IPS DF 4.7 (cell line): ENCODE data around the gene CFAP43.
"Not testable (repeated sequence)": the region's sequence is repeated elsewhere in the genome, so short reads cannot be mapped to it uniquely, and the experiment has no call there.

ENCODE experiments used
- DNase-seq: peaks from one replicate; pipeline ENCODE4 v3.0.0-alpha.2; 2013; ENCODE audit warnings: low spot score; ENCODE audit errors: extremely low read depth

Gene CFAP43

DNA sequence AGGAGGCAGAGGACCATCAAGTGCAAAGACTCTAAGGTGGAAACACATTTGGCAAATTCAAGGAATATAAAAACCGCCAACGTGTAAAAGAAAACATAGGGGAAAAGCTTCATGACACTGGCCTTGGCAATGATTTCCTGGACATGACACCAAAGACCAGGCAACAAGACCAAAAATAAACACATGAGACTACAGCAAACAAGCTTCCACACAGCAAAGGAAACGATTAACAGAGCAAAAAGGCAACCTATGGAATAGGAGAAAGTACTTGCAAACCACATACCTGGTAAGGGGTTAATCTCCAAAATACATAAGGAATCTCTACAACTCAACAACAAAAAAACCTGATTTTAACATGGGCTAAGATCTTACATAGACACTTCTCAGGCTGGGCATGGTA, 26.0 kb upstream of the CFAP43 start:
- DNase-seq, result no peak

DNA sequence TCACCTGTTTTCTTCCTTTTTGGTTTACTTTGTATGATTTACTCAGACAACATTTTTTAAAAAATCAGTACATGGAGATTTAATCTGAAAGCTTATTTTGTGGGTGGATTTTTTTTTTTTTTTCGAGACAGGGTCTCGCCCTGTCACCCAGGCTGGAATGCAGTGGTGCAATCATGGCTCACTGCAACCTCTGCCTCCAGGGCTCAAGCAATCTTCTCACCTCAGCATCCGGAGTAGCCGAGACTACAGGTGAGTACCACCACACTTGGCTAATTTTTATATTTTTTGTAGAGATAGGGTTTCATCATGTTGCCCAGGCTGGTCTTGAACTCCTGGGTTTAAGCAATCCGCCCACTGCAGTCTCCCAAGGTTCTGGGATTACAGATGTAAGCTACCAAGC, 25.1 kb upstream of the CFAP43 start:
- DNase-seq, result no peak

DNA sequence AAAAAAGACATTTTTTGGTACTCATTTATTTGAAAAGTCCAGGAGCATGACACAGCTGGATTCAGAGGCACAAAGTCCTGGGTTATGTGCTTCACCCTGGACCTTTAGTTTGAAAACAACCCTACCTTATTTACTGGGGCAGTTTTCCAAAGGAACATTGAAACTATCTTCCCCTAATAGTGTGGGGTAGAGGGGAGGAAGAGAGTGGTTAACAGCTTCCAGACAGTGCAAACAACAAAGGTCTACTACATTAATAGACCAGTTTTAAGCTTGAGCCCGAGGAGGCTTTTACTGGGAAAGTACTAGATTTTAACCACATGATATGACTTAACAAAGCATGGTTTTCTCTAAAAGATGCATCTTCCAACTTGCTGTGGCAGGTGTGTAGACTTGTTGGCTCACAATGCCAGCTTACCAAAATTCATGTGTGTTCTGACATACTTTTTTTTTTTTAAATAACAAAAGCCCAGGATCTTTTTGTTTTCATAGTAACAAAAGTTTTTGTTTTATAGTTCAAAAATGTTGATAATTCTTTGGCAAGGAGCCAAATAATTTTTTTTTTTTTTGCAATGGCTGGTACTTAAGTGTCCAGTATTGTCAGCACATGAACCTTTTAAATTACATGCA, 24.3 kb upstream of the CFAP43 start:
- DNase-seq, result no peak

DNA sequence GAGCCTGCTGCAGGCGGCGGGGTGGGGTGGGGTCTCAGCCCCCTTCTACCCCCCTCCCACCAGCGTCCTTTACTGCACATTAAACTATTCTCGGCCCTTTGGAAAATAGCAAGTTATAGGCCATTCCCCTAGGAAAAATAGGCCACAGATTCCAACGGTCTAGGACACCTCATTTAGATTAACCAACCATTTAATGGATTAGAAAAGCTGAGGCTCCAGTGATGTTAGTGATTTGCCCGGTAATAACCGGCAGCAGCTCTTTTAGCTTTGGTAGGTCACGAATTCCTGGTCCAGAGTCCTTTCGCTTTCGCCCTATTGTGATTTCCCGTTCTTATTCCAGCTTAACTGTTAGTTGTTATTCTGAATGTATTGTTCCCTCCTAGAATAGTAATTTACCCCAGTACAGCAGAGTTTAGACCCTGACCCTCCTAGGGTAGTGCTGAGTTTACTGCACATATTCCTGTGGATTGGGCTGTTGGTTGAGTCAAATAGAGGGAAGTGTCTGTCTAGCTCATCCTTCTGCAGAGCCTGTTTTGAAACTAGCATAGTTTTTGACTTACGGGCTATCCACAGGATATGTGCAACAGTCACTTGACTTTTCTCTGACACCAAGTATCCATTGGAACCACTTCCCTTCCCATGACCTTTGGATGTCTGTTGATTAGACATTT, 23.3 kb upstream of the CFAP43 start:
- no peak for DNase-seq

DNA sequence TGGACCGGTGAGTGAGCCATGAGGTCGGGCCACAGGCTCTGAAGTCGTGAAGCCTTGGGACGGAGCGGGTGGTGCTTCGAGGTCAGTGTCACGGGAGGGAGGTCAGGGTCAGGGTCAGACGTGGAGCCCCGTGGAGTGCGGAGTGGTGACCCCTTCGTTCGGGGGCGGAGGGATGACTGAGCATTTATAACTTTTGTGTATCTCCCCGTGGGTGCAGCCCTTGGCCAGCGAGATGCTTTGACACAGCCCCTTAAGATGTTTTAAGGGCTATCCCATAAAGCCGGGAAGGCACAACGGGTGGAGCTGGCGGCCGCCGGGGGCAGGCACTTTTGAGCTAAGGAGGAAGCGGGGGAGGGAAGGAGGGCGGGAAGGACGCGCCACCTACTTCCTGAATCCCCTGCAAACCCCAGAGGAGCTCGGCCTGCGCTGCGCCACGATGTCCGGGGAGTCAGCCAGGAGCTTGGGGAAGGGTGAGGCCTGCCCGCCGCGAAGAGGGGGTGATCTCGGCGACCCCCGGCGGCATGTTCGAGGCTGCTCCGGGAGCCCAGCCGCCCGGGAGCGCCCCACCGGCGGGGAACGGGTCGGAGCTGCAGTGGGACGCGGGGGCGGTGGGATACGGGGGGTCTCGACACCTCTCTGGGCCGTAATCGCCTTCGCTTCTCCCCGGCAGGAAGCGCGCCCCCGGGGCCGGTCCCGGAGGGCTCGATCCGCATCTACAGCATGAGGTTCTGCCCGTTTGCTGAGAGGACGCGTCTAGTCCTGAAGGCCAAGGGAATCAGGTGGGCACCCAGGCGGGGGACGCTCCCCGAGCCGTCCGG, 22.5 kb upstream of the CFAP43 start, which contains the start of gene GSTO1:
Gene GSTO1 (plus strand): TSS at position 400 of the 818 bp plus-strand sequence. CDS start 37 bp downstream, at position 437.
- no peak for DNase-seq

DNA sequence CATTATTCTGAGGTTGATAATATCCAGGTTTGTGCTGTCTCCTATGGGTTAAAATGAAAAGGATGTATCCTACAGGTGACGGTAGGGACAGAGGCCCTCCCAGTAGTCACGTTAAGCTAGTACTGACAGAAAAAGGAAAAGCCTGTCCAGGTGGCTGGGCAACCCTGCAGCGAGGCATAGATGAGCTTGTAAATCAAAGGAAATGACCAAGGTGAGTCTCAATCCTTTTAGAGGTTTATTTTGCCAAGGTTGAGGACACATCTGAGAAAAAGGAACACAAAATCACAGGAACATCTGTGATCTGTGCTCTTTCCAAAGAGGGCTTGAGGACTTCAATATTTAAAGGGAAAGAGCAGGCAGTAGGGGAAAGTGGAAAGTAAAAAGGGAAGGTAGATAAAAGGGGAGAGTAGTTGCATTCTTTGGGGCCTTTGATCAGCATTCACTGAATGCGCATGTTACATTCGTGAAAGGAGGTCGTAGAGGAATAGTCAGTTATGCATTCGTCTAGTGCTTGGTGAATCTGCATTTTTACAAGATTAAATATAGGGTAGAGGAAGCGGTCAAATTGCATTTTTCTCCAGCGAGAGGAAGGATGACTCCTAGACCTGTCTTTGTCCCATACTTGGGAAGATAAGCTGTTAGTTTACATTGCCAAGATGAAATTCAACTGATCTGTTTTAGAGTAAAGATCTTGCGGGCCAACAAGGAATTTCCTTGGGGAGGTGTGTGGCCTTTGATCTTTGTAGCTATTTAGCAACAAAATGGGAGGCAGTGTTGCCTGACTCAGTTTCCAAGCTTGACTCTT, 21.6 kb upstream of the CFAP43 start:
- DNase-seq, result no peak

DNA sequence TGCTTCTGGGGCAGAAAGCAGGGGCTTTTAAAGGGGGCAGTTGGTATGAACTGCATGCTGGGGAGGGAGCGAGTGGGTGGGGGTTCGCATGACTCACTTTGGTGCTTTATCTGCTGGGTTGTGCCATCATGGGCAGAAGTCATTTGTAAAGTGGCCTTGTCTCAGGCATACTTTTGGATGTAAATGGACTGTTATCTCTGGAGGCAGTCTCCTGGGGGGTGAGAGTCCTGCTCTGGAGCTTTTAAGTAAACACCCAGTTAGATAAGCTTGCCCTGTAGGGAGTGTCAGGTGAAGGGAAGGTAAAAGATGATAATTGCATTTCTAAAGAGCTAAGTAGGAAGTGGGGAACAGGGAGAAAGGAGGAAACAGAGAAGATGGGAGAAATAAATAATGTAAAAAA, 20.9 kb upstream of the CFAP43 start:
- DNase-seq, result no peak

DNA sequence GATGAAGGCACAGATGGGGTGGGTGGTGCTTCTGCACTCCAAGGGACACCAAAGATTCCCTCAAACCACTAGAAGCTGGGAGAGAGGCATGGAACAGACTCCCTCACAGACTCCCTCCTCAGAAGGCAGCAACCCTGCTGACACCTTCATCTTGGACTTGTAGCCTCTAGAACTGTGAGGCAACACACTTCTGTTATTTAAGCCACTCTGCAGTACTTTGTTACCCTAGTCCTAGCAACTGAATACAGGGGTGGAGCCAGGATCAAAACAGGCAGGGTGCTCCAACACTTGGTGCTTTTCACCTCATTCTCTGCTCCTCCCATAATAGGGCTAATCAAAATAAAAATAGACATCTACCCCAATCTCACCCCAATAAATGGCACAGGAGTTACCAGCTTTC, 20.2 kb upstream of the CFAP43 start:
- DNase-seq, result no peak

DNA sequence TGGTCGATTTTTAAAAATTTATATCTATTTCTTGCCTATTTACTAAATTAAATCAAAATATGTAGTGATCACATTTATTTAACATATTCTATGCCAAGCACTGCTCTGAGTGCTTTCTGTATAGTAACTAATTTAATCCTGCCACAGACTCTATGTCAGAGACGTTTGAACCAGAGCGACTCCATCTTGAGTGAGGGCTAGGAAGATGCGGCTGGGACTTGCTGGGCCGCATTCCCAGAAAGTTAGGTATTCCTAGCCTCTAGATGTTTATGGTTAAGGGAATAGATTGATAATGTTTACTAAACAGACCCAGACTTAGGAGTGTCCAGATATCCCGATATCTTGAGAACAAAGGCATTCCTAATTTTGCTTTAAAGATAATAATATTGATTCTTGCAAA, 19.3 kb upstream of the CFAP43 start:
- DNase-seq, result no peak

DNA sequence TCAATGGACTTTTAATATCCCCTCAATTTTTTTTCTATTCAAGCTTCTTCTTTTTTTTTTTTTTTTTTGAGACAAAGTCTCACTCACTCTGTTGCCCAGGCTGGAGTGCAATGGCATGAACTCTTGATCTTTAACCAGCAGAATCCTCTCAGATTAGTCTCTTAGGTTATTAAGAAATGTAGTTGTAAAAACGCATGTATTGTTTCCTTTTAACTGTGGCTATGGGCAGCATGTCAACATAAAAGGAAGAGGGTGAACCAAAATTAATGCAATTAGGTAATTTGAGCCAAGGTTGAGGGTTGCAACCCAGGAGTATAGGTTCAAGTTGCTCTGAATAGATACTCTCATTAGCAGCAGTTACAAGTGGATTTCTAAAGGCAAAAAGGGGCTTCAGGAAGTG, 18.2 kb upstream of the CFAP43 start:
- DNase-seq, result no peak

DNA sequence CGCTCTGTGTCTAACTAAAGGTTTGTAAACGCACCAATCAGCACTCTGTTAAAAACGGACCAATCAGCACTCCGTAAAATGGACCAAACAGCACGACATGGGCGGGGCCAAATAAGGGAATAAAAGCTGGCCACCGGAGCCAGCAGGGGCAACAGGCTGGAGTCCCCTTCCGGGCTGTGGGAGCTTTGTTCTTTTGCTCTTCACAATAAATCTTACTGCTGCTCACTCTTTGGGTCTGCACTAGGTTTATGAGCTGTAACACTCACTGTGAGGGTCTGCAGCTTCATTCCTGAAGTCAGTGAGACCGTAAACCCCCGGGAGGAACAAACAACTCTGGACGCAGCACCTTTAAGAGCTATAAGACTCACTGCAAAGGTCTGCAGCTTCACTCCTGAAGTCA, 16.8 kb upstream of the CFAP43 start:
- not testable (repeated sequence) for DNase-seq

DNA sequence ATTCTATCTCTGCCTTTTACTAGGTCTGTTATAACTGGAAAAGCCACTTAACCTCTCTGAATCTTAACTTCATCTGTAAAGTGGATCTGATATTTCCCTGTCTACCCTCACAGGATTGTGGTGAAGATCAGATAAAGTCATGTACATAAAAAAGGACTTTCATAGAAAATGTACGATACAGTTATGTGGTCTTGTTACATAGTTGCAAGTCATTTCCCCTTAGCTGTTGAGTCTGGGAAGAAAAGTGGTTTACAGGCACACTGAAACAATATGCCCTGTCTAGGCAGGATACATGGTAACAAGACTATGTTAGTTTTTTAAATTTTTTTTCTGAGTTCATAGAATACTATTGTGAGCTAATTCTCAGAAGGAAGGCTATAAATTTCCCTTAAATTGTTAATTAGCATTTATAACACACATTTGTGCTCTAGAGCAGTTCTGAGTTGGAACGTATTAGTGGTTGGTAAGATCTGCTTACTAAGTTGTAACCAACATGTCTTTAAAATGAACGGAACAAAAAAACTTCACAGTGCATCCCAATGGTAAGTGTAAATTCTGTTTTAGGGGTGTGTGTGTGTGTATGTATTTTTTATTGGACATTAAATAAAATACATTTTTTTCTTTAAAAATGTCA, 15.5 kb upstream of the CFAP43 start:
- DNase-seq, result no peak

DNA sequence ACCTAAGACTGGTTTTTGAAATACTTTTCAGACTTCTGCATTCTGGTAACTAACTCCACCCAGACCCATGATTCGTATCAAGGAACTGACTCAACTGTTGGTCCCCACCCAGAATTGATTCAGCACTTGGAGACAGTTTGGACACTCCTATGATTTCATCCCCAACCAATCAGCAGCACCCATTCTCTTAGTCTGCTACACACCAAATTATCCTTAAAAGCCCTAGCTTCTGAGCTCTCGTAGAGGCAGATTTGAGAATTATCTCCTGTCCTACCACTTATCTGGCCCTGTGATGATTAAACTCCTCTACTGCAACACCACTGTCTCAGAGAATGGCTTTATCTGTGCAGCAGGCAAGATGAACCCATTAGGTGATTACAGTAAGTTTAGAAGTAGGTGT, 14.8 kb upstream of the CFAP43 start:
- no peak for DNase-seq

DNA sequence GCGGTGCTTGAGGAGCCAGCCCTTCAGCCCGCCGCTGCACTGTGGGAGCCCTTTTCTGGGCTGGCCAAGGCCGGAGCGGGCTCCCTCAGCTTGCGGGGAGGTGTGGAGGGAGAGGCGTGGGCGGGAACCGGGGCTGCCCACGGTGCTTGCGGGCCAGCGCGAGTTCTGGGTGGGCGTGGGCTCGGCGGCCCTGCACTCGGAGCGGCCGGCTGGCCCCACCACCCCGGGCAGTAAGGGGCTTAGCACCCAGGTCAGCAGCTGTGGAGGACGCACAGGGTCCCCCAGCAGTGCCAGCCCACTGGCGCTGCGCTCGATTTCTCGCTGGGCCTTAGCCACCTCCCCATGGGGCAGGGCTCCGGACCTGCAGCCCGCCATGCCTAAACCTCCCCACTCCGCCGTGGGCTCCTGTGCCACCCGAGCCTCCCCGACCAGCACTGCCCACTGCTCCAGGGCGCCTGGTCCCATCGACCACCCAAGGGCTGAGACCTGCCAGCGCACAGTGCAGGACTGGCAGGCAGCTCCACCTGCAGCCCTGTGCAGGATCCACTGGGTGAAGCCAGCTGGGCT, 13.0 kb upstream of the CFAP43 start:
- DNase-seq, result no peak

DNA sequence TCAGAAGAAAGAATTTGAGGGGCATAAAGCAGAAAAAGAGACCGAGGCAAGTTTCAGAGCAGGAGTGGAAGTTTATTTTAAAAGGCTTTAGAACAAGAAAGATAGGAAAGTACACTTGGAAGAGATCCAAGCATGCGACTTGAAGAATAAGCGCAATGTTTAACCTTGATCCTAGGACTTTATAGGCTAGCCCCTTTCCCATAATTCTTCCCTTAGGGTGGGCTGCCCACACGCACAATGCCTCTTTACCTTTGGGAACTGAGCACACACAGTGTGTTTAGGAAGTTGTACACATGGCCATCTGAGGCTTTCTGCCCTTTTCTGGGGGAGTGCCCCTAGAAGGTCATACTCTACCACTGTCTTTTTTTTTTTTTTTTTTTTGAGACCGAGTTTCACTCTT, 11.3 kb upstream of the CFAP43 start:
- DNase-seq, result no peak

DNA sequence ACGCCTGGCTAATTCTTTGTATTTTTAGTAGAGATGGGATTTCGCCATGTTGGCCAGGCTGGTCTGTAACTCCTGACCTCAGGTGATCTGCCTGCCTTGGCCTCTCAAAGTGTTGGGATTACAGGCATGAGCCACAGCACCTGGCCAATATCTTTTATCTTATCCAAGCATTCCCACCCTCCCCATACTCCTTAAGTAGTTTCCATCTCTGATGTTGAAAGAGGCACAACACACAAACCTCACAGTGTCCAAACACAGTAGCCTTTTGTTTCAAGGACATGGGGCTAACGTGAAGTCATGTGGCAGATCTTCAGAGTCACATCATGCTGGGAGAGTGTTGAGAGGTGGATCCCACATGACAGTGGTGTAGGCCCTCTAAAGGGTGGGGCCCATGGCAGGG, 10.8 kb upstream of the CFAP43 start:
- not testable (repeated sequence) for DNase-seq

DNA sequence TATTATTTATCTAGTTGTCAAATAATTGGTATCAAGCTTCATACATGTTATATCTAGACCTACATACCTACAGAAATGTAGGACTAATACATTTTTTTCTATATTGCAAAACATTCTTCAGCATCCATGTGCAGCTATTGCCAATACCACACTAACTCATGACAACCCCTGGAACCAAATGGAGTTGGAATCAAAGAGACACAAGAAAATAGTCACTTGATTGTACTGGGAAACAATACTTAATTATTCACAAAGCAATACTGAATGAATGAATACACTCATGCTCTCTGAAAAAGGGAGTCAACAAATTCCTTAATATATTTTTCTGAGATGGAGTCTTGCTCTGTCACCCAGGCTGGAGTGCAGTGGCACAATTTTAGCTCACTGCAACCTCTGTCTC, 10.4 kb upstream of the CFAP43 start:
- no peak for DNase-seq

DNA sequence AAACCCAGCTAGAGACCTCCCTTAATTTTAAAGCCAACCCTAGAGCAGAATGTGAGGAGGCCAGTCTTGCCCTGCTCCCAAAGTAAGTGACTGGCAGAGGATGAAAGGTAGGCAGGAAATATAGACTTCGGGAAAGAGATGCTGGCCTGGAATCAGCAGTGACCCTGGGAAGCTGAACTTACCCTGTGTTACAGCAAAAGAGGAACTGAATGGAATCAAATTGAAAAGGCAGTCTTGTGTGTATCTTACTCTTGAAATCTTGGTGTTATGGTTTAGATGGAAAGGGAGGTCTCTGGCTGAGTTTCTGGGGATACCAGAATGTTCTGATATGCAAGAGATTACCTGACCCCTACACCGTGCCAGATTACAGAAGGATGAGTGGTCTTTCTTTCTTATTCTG, 7.9 kb upstream of the CFAP43 start:
- DNase-seq, result no peak

DNA sequence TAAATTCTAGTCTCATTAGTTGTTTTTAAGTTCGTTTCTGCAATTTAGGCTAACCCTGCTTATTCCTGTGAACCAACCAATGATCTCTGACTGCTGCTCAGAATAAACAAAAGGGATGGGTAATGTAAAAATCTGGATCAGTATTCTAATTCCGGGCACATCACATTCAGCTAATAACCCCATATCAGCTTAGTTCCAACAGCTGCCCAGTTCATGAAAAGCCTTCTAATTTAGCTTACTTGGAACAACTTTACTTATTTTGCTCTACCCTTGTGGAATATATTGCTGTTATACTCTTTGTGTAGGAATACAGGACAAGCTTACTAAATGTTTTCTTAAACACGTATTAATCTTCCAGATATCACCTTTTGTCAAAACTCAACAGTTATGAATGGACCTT, 3.6 kb upstream of the CFAP43 start:
- DNase-seq, result no peak

DNA sequence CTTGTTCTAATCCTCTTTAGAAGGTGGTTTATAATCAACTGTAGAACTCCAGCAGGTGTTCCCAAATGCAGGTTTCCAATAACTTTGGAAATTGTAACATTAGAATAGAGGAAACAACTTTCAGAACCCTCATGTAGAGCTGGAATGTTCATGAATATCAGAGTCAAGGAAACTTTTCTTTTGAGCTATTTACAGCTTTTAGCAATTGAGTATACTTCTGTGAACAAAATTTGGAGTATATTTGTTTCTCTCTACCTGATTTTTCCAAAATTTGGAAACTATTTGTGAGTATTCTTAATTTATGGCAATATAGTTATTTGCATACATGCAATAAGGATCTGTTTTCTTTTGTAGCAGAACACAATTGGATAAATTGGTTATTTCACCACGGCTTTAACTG, 2.8 kb upstream of the CFAP43 start:
- DNase-seq, result no peak

DNA sequence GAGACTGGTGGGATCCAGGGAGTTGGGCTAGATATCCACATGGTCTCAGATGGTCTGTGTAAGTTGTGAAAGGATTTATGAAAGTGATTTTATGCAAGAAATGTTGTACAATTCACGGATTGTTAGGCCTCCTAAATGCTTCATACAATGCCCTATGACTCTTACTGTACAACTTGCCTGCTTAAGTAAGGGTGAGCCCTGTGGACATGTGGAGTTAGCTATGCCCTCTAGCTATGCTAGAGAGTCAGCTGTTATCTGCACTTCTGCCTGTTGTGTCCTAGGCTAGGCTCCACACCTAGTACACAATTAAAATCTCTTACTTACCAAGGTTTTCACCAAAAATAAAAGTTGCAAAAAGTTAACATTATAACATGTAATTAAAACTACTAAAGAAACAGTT, 1.7 kb upstream of the CFAP43 start:
- no peak for DNase-seq
